Naive thymus-derived CD4-positive, alpha-beta T cell (primary cell): ENCODE data around the gene RAD51D. TPM values are rescaled to one million over a fixed set of nuclear protein-coding genes. Genes with fewer than 3 reads are reported as not detected.

Experiments
- ATAC-seq: fragments of 150-1000 bp; cut with Tn5 transposase; 2 replicates; pipeline ENCODE4 v1.10.0; 2021; ENCODE audit warnings: mild to moderate bottlenecking, moderate library complexity
- CTCF ChIA-PET: fragments of 350-600 bp; sonication (Branson Sonifier 250); formaldehyde crosslinking; loops from one replicate; lab custom pipeline; 2021; ENCODE audit warnings: antibody characterized with exemption; lab: Charles Lee
- POLR2A ChIA-PET: fragments of 350-600 bp; sonication (Branson Sonifier 250); formaldehyde crosslinking; loops from one replicate; lab custom pipeline; 2021; ENCODE audit warnings: antibody characterized with exemption, inconsistent platforms; lab: Charles Lee
- DNase-seq, 9 donors: peaks; one replicate each; pipeline versions ENCODE4 v3.0.0 to v3.0.0-alpha.2; 2020 to 2022; ENCODE audit warnings: mixed read lengths in 1 of 9
- H3K27ac ChIP-seq: one replicate; pipeline ENCODE4 v1.7.0; 2013; ENCODE audit warnings: mild to moderate bottlenecking, low read depth, low read length, moderate library complexity
- H3K27me3 ChIP-seq, 2 donors: one replicate each; pipeline ENCODE4 v1.7.0; 2013; ENCODE audit warnings: low read length in 2 of 2, mild to moderate bottlenecking in 2 of 2, moderate library complexity in 2 of 2; ENCODE audit not compliant: control insufficient read depth in 2 of 2, insufficient read depth in 2 of 2
- H3K36me3 ChIP-seq, 3 experiments: 1 replicate in 2 of 3; 2 replicates in 1 of 3; pipeline ENCODE4 v1.7.0; 2013; ENCODE audit warnings: low read length in 3 of 3, mild to moderate bottlenecking in 3 of 3, moderate library complexity in 1 of 3; ENCODE audit not compliant: insufficient read depth in 3 of 3, control insufficient read depth in 2 of 3
- H3K4me1 ChIP-seq, 2 donors: one replicate each; pipeline ENCODE4 v1.7.0; 2013; ENCODE audit warnings: low read length in 2 of 2, mild to moderate bottlenecking in 2 of 2, moderate library complexity in 1 of 2; ENCODE audit not compliant: control insufficient read depth in 2 of 2, insufficient read depth in 2 of 2
- H3K4me3 ChIP-seq: 2 replicates; pipeline ENCODE4 v1.7.0; 2013; ENCODE audit warnings: mild to moderate bottlenecking, low read length
- H3K9me3 ChIP-seq, 3 experiments: 1 replicate in 2 of 3; 2 replicates in 1 of 3; pipeline ENCODE4 v1.7.0; 2013; ENCODE audit warnings: low read length in 3 of 3; ENCODE audit not compliant: control insufficient read depth in 2 of 3
- H3K27ac Mint-ChIP-seq, 9 donors: one replicate each; pipeline ENCODE4 v1.8.0; 2020 to 2022; ENCODE audit warnings: mixed read lengths in 9 of 9, mild to moderate bottlenecking in 8 of 9, moderate library complexity in 5 of 9, inconsistent platforms in 2 of 9
- H3K27me3 Mint-ChIP-seq, 5 donors: one replicate each; pipeline ENCODE4 v1.8.0; 2021 to 2022; ENCODE audit warnings: mixed read lengths in 5 of 5, mild to moderate bottlenecking in 1 of 5
- H3K36me3 Mint-ChIP-seq, 5 donors: one replicate each; pipeline ENCODE4 v1.8.0; 2020 to 2022; ENCODE audit warnings: mixed read lengths in 5 of 5, mild to moderate bottlenecking in 3 of 5, inconsistent platforms in 1 of 5
- H3K4me1 Mint-ChIP-seq, 7 donors: one replicate each; pipeline ENCODE4 v1.8.0; 2020 to 2022; ENCODE audit warnings: mixed read lengths in 7 of 7, mild to moderate bottlenecking in 3 of 7, inconsistent platforms in 1 of 7
- H3K4me3 Mint-ChIP-seq, 10 donors: one replicate each; pipeline ENCODE4 v1.8.0; 2020 to 2022; ENCODE audit warnings: mild to moderate bottlenecking in 10 of 10, mixed read lengths in 10 of 10, moderate library complexity in 6 of 10, inconsistent platforms in 2 of 10
- H3K9me3 Mint-ChIP-seq, 11 donors: one replicate each; pipeline ENCODE4 v1.8.0; 2020 to 2022; ENCODE audit warnings: mixed read lengths in 11 of 11, mild to moderate bottlenecking in 4 of 11, inconsistent platforms in 1 of 11, moderate library complexity in 1 of 11
- intact Hi-C, 2 donors: fragments of 100-400 bp; cut with micrococcal nuclease; formaldehyde crosslinking; loops; one replicate each; pipeline ENCODE4 v1.15.1; 2023
- polyA plus RNA-seq, 2 donors: library from polyadenylated mRNA; unstranded; fragments of 300-500 nt; fragmentation: Illumina TruSeq; gene quantifications; one replicate each; pipeline ENCODE4 v1.2.3, GENCODE V29; 2021
- total RNA-seq, 6 experiments: library from RNA in 5 of 6; stranded (reverse) in 5 of 6; gene quantifications; 1 replicate in 5 of 6; 2 replicates in 1 of 6; pipeline ENCODE4 v1.2.3 and lab custom pipeline; 2021 to 2026

The RAD51D gene
- total and polyA plus RNA-seq, 7 experiments from 2014 or later, result 7.0 to 34.2 (median 17.6) TPM

- no peak for ATAC-seq
- CTCF ChIA-PET, result no interaction called here
- Mint-ChIP-seq H3K27me3 (no peaks in the 10 kb centered on the region), H3K27ac (peak overlapping the region in 5 of 9 donors; percentile 21 to 95 (median 55)), H3K36me3 (peaks cover 0 to 8% (median 0%) of the 10 kb centered on the region in 5 donors), H3K4me3 (peak overlapping the region in 1 of 10 donors; percentile 18), H3K9me3 (no peaks in the 10 kb centered on the region), H3K4me1 (peaks cover 42 to 81% (median 77%) of the 10 kb centered on the region in 7 donors)
- Histone ChIP-seq H3K4me3 (no peak overlapping the region), H3K27ac (no peak overlapping the region), H3K27me3 (no peaks in the 10 kb centered on the region), H3K4me1 (peaks cover 46 to 54% of the 10 kb centered on the region in 2 donors), H3K9me3 (no peaks in the 10 kb centered on the region), H3K36me3 (no peaks in the 10 kb centered on the region)
- intact Hi-C loops, result no loop called here
- DNase-seq, result no peak
- POLR2A ChIA-PET, result interaction anchor here (1.5 to 3.8 kb wide), 3 partner anchors 10 to 32 kb away, joined by 4 to 14 read pairs (median 7); no protein-coding TSS in a partner anchor
Observed at GRCh38 chr17:35084987-35085386, 34.7 kb downstream of the RAD51D start.

GRCh38 chr17:35083071-35083470 is 36.6 kb downstream of the RAD51D start:
- POLR2A ChIA-PET, result interaction anchor here (1.0 to 1.8 kb wide), 6 partner anchors 13 to 102 kb away, joined by 3 to 6 read pairs (median 4); partner anchors contain the start of gene LIG3
- ATAC-seq (no peak), DNase-seq (no peak)
- Mint-ChIP-seq H3K27me3 (no peaks in the 10 kb centered on the region), H3K27ac (peak overlapping the region in 8 of 9 donors; percentile 15 to 85 (median 75)), H3K4me1 (peaks cover 45 to 87% (median 81%) of the 10 kb centered on the region in 7 donors), H3K36me3 (peaks cover 0 to 17% (median 0%) of the 10 kb centered on the region in 5 donors), H3K4me3 (peak overlapping the region in 5 of 10 donors; percentile 3 to 73 (median 37)), H3K9me3 (no peaks in the 10 kb centered on the region)
- no peaks in the 10 kb centered on the region for H3K36me3 ChIP-seq
- no peak overlapping the region for H3K4me3 ChIP-seq
- CTCF ChIA-PET, result interaction anchor here (0.5 to 1.5 kb wide), 3 partner anchors 19 to 104 kb away, joined by 3 to 9 read pairs (median 3); partner anchors contain the start of gene RFFL
- H3K27me3 ChIP-seq, result no peaks in the 10 kb centered on the region
- no peak overlapping the region for H3K27ac ChIP-seq
- H3K9me3 ChIP-seq, result no peaks in the 10 kb centered on the region
- intact Hi-C loops, result no loop called here
- H3K4me1 ChIP-seq, result peaks cover 47 to 61% of the 10 kb centered on the region in 2 donors

GRCh38 chr17:35082073-35082657 is 37.5 kb downstream of the RAD51D start:
- Histone ChIP-seq H3K27me3 (no peaks in the 10 kb centered on the region), H3K4me1 (peaks cover 44 to 53% of the 10 kb centered on the region in 2 donors), H3K4me3 (no peak overlapping the region), H3K9me3 (no peaks in the 10 kb centered on the region), H3K27ac (peak overlapping the region; percentile 51), H3K36me3 (no peaks in the 10 kb centered on the region)
- H3K9me3 Mint-ChIP-seq, result no peaks in the 10 kb centered on the region
- DNase-seq, result no peak
- peaks cover 0 to 21% (median 0%) of the 10 kb centered on the region in 5 donors for H3K36me3 Mint-ChIP-seq
- H3K4me1 Mint-ChIP-seq, result peaks cover 41 to 87% (median 80%) of the 10 kb centered on the region in 7 donors
- intact Hi-C loops, result loop anchor here (1.0 kb wide), 2 partner anchors 9 to 19 kb away; partner anchors contain the start of gene RFFL (in 1 of the 2)
- H3K27me3 Mint-ChIP-seq, result no peaks in the 10 kb centered on the region
- peak; percentile 32 for ATAC-seq
- H3K4me3 Mint-ChIP-seq, result peak overlapping the region; percentile 14 to 87 (median 70)
- ChIA-PET POLR2A (interaction anchor here (0.6 to 1.8 kb wide), 8 partner anchors 12 to 101 kb away, joined by 3 to 6 read pairs (median 4); partner anchors contain the start of gene LIG3), CTCF (interaction anchor here (1.3 to 1.5 kb wide), 2 partner anchors 18 to 84 kb away, joined by 4 to 9 read pairs; partner anchors contain the start of gene RFFL)
- H3K27ac Mint-ChIP-seq, result peak overlapping the region; percentile 57 to 96 (median 83)

GRCh38 chr17:35081638-35082037 is 38.0 kb downstream of the RAD51D start:
- peaks cover 36 to 87% (median 76%) of the 10 kb centered on the region in 7 donors for H3K4me1 Mint-ChIP-seq
- ChIA-PET CTCF (interaction anchor here (1.3 kb wide), 1 partner anchor 83 kb away, joined by 4 read pairs; no protein-coding TSS in a partner anchor), POLR2A (interaction anchor here (0.6 to 1.8 kb wide), 8 partner anchors 11 to 101 kb away, joined by 3 to 6 read pairs (median 4); partner anchors contain the start of genes LIG3 and RAD51D)
- no peak for DNase-seq
- H3K36me3 Mint-ChIP-seq, result peaks cover 0 to 21% (median 0%) of the 10 kb centered on the region in 5 donors
- Histone ChIP-seq H3K4me3 (no peak overlapping the region), H3K27ac (no peak overlapping the region), H3K36me3 (no peaks in the 10 kb centered on the region), H3K9me3 (no peaks in the 10 kb centered on the region), H3K4me1 (peaks cover 39 to 48% of the 10 kb centered on the region in 2 donors), H3K27me3 (no peaks in the 10 kb centered on the region)
- peak overlapping the region in 2 of 10 donors; percentile 14 to 73 for H3K4me3 Mint-ChIP-seq
- no peaks in the 10 kb centered on the region for H3K9me3 Mint-ChIP-seq
- peak overlapping the region in 7 of 9 donors; percentile 33 to 83 (median 57) for H3K27ac Mint-ChIP-seq
- ATAC-seq, result no peak
- no peaks in the 10 kb centered on the region for H3K27me3 Mint-ChIP-seq
- intact Hi-C loops, result loop anchor here (1.0 kb wide), 2 partner anchors 8 to 18 kb away; partner anchors contain the start of gene RFFL (in 1 of the 2)

DNA sequence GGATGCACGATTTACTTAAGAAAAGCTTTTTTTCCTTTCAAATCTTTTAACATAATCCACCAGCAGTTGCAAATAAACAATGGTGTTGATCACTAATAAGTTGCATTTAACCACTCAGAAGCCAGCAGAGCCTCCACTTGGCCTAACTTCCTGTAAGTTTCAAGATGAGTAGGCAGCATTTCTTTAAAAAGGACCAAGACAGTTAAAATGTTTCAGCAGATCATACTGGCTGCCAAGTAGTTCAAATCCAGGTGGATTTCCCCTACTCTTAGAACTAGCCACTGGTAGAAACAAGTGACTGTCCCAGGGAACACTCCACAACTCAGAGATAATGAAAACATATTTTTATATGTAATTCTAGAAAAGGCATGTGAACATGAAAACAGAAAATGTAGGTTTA is 39.1 kb downstream of the RAD51D start:
- intact Hi-C loops, result no loop called here
- Mint-ChIP-seq H3K9me3 (no peaks in the 10 kb centered on the region), H3K27me3 (no peaks in the 10 kb centered on the region), H3K36me3 (peaks cover 0 to 21% (median 0%) of the 10 kb centered on the region in 5 donors), H3K4me3 (peak overlapping the region in 3 of 10 donors; percentile 7 to 53 (median 14)), H3K27ac (peak overlapping the region in 8 of 9 donors; percentile 1 to 75 (median 26)), H3K4me1 (peaks cover 30 to 81% (median 68%) of the 10 kb centered on the region in 7 donors)
- DNase-seq (no peak), ATAC-seq (no peak)
- Histone ChIP-seq H3K27me3 (no peaks in the 10 kb centered on the region), H3K4me1 (peaks cover 36 to 43% of the 10 kb centered on the region in 2 donors), H3K4me3 (no peak overlapping the region), H3K9me3 (no peaks in the 10 kb centered on the region), H3K36me3 (no peaks in the 10 kb centered on the region), H3K27ac (peak overlapping the region; percentile 18)
- ChIA-PET CTCF (interaction anchor here (1.3 kb wide), 1 partner anchor 82 kb away, joined by 4 read pairs; no protein-coding TSS in a partner anchor), POLR2A (interaction anchor here (0.6 to 1.4 kb wide), 5 partner anchors 16 to 112 kb away, joined by 3 to 9 read pairs (median 3); partner anchors contain the start of genes RAD51D and RFFL)
